Activated T-helper 2 cell treated with anti-CD3 and anti-CD28 coated beads, Interferon-gamma antibody, Interleukin-2, Interleukin-4, amounts not matched to agents 10 μg/mL and 5 μg/mL and 100 μg/mL, durations not matched to agents 14 hours and 24 hours and 36 hours (primary cell): ENCODE data around the gene SPOUT1. TPM values are rescaled to one million over a fixed set of nuclear protein-coding genes. Genes with fewer than 3 reads are reported as not detected.
"Not testable (repeated sequence)": the region's sequence is repeated elsewhere in the genome, so short reads cannot be mapped to it uniquely, and the experiment has no call there.

Experiments used
- DNase-seq: peaks from one replicate; pipeline ENCODE4 v3.0.0; 2021; ENCODE audit warnings: low spot score
- H3K27ac Mint-ChIP-seq: one replicate; pipeline ENCODE4 v1.8.0; 2021; ENCODE audit warnings: mixed read lengths
- H3K27me3 Mint-ChIP-seq: one replicate; pipeline ENCODE4 v1.8.0; 2021; ENCODE audit warnings: low read depth, mixed read lengths
- H3K36me3 Mint-ChIP-seq: one replicate; pipeline ENCODE4 v1.8.0; 2021; ENCODE audit warnings: low read depth, mixed read lengths
- H3K4me1 Mint-ChIP-seq: one replicate; pipeline ENCODE4 v1.8.0; 2021; ENCODE audit warnings: low read depth, mixed read lengths
- H3K4me3 Mint-ChIP-seq: one replicate; pipeline ENCODE4 v1.8.0; 2021; ENCODE audit warnings: low read depth, mild to moderate bottlenecking, moderate library complexity, mixed read lengths
- H3K9me3 Mint-ChIP-seq: one replicate; pipeline ENCODE4 v1.8.0; 2021; ENCODE audit warnings: mixed read lengths
- intact Hi-C: fragments of 100-400 bp; cut with micrococcal nuclease; formaldehyde crosslinking; loops from one replicate; pipeline ENCODE4 v1.15.1; 2023
- total RNA-seq: library from RNA; stranded (reverse); gene quantifications from 2 replicates; pipeline ENCODE4 v1.2.3, GENCODE V29; 2022

SPOUT1 gene
- total RNA-seq, 1 donor from 2014 or later = 127 TPM

DNA sequence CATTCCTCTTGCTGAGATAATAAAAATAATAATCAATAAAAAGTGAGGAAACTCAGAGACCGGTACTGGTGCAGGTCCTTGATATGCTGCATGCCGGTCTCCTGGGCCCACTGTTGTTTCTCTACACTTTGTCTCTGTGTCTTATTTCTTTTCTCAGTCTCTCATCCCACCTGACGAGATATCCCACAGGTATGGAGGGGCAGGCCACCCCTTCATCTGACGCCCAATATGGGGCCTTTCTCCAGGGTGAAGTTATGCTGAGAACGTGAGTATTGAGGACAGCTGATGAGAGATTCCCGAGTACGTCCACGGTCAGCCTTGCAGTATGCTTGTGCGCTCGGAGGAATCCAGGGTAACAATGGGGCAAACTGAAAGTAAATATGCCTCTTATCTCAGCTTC lies 21.4 kb upstream of the SPOUT1 start:
- DNase-seq, H3K27me3 Mint-ChIP-seq, H3K27ac Mint-ChIP-seq, H3K4me1 Mint-ChIP-seq, H3K4me3 Mint-ChIP-seq, intact Hi-C loops: not testable (repeated sequence)
- Mint-ChIP-seq H3K9me3 (peaks cover 26% of the 10 kb centered on the region), H3K36me3 (peaks cover 26% of the 10 kb centered on the region)

DNA sequence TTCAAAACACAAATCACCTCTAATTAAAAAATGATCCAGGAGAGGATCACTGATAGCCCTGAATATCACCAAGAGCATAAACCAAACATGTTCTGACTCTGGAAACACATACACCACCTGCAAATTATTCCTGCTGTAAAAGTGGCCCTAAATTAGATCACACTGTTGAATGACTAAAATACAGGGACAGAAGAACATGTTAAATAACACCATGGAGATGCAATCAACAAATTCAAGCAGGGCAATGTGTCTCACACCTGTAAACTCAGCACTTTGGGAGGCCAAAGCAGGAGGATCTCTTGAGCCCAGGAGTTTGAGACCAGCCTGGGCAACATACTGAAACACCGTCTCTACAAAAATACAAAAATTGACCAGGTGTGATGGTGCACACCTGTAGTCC lies 18.2 kb upstream of the SPOUT1 start:
- Mint-ChIP-seq H3K27ac (no peak overlapping the region), H3K27me3 (no peaks in the 10 kb centered on the region), H3K4me3 (no peak overlapping the region), H3K9me3 (peaks cover 26% of the 10 kb centered on the region), H3K4me1 (no peaks in the 10 kb centered on the region), H3K36me3 (peaks cover 26% of the 10 kb centered on the region)
- intact Hi-C loops = no loop called here
- DNase-seq = no peak

DNA sequence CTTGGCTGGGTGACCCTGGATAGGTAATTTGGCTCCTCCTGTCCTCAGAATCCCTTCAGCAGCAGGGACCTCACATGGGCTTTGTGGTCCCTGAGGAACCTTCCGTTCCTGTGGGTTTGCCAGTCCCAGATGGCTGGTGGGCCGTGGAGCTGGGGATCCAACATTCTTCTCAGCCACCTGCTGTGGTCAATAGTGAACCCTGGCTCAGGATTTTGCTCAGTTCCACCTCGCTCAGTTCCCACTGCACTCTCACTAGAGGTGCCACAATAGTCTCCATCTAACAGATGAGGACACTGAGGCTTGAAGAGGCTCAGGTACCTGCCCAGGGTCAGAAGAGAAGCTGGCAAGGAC lies 17.1 kb upstream of the SPOUT1 start:
- H3K4me3 Mint-ChIP-seq = no peak overlapping the region
- no peak for DNase-seq
- intact Hi-C loops = no loop called here
- H3K9me3 Mint-ChIP-seq = peaks cover 26% of the 10 kb centered on the region
- peaks cover 26% of the 10 kb centered on the region for H3K36me3 Mint-ChIP-seq
- H3K27ac Mint-ChIP-seq = no peak overlapping the region
- H3K27me3 Mint-ChIP-seq = no peaks in the 10 kb centered on the region
- H3K4me1 Mint-ChIP-seq = no peaks in the 10 kb centered on the region

DNA sequence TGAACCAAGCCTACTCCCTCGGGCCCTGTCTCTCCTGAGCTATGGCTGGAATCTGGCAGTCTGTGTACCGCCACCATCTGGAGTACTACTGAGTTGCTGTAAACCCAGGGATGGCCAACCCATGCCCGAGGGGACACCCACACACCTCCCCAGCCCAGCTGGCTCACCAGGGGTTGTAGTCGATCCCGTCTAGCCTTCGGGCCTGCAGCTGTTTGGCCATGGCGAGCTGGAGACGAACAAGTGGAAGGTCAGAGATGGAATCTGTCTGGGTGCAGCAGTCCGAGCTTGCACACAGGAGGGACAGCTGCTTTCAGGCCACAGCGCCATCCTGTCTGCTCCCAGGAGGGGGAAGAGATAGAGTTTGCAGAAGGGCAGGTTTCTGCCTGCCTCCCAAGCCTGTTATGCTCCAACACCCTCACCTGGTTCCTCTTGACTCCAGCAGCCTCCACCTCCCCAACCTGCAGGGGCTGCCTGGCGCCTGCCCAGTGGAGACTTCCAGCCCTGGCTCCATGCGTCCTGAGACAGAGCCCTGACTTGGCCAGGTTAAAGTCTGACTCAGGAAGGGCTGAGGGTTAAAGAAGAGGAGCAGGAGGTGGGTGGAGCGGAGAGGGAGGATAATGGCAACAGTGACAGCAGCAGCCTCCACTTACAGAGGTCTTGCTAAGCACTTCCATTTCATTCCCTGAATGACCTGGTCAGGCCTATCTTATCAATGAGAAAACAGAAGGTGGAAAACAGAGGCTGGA lies 15.8 kb upstream of the SPOUT1 start:
- Mint-ChIP-seq H3K27ac (no peak overlapping the region), H3K9me3 (peaks cover 13% of the 10 kb centered on the region), H3K36me3 (peaks cover 14% of the 10 kb centered on the region), H3K4me3 (no peak overlapping the region), H3K4me1 (no peaks in the 10 kb centered on the region), H3K27me3 (no peaks in the 10 kb centered on the region)
- DNase-seq = no peak
- intact Hi-C loops = no loop called here

DNA sequence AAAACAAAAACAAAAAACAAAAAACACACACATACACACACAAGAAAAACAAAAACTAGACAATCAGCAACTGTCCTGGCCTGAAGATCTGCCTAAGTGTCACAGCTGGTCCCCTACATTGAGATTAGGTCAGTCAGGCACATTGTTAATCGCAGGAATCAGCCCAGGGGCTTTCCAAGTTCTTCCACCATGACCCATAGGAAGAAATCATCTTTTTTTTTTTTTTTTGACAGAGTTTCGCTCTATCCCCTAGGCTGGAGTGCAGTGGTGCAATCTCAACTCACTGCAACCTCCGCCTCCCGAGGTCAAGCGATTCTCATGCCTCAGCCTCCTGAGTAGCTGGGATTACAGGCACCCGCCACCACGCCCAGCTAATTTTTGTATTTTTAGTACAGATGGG lies 13.6 kb upstream of the SPOUT1 start:
- H3K27ac Mint-ChIP-seq, H3K4me1 Mint-ChIP-seq, DNase-seq, H3K27me3 Mint-ChIP-seq, H3K9me3 Mint-ChIP-seq, H3K36me3 Mint-ChIP-seq, intact Hi-C loops, H3K4me3 Mint-ChIP-seq: not testable (repeated sequence)

DNA sequence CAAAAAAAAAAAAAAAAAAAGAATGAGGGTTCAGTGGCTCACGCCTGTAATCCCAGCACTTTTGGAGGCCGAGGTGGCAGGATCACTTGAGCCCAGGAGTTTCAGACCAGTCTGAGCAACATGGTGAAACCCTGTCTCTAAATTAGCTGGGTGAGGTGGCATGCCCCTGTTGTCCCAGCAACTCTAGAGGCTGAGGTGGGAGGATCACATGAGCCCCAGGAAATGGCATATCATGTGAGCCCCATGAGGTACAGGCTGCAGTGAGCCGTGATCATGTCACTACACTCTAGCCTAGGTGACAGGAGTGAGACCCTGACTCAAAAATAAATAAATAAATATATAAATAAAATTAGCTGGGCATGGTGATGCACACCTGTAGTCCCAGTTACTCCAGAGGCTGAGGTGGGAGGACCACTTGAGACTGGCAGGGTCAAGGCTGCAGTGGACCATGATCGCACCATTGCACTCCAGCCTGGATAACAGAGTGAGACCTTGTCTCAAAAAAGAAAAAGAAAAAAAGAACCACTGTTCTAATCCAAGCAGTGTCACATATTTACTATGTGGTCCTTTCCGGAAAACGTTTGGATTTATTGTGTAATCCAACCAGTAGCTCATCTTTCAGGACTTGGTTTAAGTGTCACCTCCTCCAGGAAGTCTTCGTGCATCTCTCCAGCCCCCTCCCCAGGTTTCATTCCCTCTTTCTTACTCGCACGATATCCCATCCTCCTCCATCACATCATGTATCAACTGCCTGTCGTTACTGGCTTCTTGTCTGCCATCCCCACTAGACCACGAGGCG lies 12.3 kb upstream of the SPOUT1 start:
- Mint-ChIP-seq H3K27me3 (no peaks in the 10 kb centered on the region), H3K27ac (no peak overlapping the region), H3K4me1 (no peaks in the 10 kb centered on the region), H3K9me3 (no peaks in the 10 kb centered on the region), H3K4me3 (no peak overlapping the region), H3K36me3 (peaks cover 4% of the 10 kb centered on the region)
- intact Hi-C loops = no loop called here
- no peak for DNase-seq

DNA sequence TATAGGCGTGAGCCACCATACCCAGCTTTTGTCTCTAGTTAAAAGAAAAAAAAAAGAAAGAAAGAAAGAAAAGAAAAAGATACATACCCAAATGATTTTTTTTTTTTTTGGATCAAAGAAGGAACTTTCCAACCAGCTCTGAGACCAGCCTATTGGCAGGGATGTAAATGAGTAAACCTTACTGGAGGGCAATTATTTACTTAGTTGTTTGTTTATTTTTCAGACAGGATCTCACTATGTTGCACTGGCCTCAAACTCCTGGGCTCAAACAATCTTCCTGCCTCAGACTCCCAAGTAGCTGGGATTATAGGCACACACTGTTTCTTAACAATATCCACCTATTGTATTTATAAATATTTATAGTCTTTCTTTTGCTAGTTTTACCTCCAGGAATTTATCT lies 10.9 kb upstream of the SPOUT1 start:
- intact Hi-C loops = no loop called here
- Mint-ChIP-seq H3K27ac (no peak overlapping the region), H3K4me3 (no peak overlapping the region), H3K36me3 (peaks cover 4% of the 10 kb centered on the region), H3K4me1 (no peaks in the 10 kb centered on the region), H3K27me3 (no peaks in the 10 kb centered on the region), H3K9me3 (no peaks in the 10 kb centered on the region)
- no peak for DNase-seq

DNA sequence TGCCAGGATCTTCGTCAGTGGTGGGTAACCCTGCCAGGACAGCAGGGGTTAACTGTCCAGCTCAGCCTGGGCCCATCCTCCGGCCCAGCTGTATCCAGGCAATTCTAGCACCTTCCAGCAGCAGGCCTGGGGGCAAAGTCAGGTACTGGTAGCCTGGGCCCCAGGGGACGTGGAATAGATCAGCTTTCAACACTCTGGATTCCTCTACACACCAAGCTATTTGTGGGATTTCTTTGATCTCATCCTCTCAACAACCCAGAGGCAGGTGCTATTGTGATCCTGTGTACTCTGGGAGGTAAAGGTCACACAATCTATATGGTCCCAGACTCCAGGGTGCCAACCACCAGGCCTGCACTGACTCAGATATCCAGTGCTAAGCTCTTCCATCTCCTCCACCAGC lies 8.7 kb upstream of the SPOUT1 start:
- intact Hi-C loops = no loop called here
- peaks cover 4% of the 10 kb centered on the region for H3K36me3 Mint-ChIP-seq
- H3K9me3 Mint-ChIP-seq = no peaks in the 10 kb centered on the region
- H3K4me3 Mint-ChIP-seq = no peak overlapping the region
- no peak overlapping the region for H3K27ac Mint-ChIP-seq
- DNase-seq = no peak
- H3K27me3 Mint-ChIP-seq = no peaks in the 10 kb centered on the region
- H3K4me1 Mint-ChIP-seq = no peaks in the 10 kb centered on the region

DNA sequence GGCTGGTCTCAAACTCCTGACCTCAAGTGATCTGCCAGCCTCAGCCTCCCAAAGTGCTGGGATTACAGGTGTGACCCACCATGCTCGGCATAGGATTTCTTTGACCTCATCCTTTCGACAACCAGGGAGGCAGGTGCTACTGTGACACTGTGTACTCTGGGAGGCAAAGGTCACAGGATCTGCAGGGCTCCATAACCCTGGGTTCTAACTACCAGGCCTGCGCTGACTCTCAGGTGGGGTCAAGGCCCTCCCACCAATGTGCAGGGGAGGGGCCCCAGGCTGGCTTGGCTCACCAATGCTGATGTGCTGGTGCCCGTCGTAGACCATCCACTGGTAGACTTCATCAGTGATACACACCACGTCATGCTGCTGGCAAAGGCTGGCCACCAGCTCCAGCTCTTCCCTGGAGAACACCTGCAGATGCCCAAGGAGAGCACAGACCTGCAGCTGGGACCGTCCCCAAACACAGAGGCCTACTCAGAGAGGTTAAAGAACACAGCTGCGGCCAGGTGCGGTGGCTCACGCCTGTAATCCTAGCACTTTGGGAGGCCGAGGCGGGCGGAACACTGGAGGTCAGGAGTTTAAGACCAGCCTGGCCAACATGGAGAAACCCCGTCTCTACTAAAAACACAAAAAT lies 7.0 kb upstream of the SPOUT1 start:
- Mint-ChIP-seq H3K4me1 (no peaks in the 10 kb centered on the region), H3K36me3 (peaks cover 9% of the 10 kb centered on the region)

DNA sequence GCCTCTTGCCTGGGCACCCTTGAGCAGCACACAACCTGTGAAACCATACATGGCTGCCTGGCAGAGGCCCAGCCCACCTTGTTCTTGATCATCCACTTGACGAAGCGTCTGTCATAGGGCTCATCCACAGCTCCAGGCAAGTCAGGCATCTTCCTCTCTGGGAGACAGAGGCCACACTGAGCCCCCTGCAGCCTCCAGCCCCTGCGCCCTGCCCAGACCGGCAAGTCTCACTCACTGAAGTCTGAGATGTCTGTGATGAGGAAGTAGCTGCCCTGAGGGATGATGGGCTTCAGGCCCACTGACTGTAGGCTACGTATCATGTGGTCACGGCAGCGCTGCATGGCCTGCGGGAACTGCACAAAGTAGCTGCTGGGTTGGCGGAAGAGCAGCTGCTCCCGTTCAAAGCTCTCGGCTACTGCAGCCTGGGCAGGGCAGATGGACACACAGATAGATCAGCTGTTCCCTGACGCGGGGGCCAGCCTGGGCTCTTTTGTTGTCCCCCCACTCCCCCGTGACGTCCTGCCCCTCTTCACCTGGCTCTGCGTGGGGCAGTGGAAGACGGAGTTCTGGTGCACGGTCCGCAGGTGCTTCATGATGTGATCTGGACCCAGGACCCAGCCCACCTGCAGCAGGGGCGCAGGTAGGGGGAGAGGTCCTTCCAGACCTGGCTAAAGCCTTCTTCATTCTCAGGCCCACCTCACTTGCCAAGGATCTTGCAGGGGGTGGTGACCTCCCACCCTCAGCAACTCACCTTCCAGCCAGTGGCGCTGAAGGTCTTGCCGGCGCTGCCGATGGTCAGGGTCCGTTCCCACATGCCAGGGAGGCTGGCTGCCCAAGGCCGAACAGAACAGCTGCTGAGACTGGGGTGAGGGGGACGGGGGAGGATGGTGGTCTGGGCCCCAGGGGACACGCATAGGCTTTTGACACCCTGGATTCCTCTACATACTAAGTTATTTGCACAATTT lies 5.9 kb upstream of the SPOUT1 start:
- no peak for DNase-seq
- H3K27me3 Mint-ChIP-seq = no peaks in the 10 kb centered on the region
- no peaks in the 10 kb centered on the region for H3K9me3 Mint-ChIP-seq
- H3K36me3 Mint-ChIP-seq = peaks cover 9% of the 10 kb centered on the region
- no peak overlapping the region for H3K27ac Mint-ChIP-seq
- no peak overlapping the region for H3K4me3 Mint-ChIP-seq
- H3K4me1 Mint-ChIP-seq = no peaks in the 10 kb centered on the region
- intact Hi-C loops = no loop called here

More for the DNA sequence above, 7.0 kb upstream of the SPOUT1 start:
- Mint-ChIP-seq H3K4me3 (no peak overlapping the region), H3K27ac (no peak overlapping the region), H3K27me3 (no peaks in the 10 kb centered on the region), H3K9me3 (no peaks in the 10 kb centered on the region)
- intact Hi-C loops = no loop called here
- DNase-seq = no peak

DNA sequence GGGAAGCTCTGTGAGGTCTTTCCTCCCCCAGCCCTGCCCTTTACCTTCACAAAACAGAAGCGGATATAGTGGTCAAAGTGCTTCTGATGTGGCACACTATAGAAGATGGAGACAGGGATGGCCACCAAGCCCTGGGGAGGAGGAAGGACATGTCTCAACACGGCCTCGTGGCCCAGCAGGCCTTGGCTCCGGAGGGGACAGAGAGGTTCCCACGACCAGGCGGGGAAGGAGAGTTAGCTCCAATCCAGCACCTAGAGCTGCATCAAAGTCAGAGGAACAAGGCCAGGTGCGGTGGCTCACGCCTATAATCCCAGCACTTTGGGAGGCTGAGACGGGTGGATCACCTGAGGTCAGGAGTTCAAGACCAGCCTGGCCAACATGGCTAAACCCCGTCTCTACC lies 4.1 kb upstream of the SPOUT1 start:
- Mint-ChIP-seq H3K4me3 (no peak overlapping the region), H3K27me3 (no peaks in the 10 kb centered on the region), H3K9me3 (no peaks in the 10 kb centered on the region), H3K4me1 (peaks cover 8% of the 10 kb centered on the region), H3K36me3 (peaks cover 17% of the 10 kb centered on the region), H3K27ac (no peak overlapping the region)
- intact Hi-C loops = no loop called here
- DNase-seq = no peak

DNA sequence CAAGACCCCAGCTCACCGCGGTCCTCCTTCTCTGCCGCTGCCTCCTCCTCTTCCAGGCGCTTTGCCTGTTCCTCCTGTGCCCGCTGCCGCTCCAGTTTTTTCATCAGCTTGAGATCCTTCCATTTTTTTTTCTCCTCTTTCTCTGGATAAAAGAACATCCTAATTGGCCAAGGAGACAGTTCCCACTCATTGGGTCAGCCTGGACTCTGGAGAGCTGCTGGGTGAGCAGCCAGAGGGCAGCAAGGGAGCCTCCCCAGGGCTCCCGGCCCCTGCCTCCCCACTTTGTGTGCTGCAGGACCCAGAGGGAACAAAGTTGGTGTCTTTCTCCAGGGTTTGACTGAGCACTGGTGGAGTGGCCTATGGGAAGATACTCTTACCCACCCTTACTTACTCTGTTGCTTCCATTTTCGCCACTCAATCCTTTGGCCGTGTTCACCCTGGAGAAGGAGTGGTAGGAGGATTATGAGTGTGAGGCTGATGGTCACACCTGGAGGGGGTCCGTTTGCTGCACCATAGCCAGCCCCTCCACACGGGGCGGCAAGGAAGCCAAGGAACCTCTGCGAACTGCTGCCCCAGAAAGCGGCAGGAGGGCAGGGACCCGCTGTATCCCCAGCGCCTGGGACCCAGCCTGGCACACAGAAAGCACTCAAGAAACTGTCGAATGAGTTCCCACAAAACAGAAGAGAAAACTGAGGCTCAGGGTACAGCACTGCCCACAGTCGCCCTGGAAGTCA lies 708 bp downstream of the SPOUT1 start:
- Mint-ChIP-seq H3K4me3 (peak overlapping the region; percentile 98), H3K9me3 (no peaks in the 10 kb centered on the region), H3K27ac (peak overlapping the region; percentile 89), H3K36me3 (peaks cover 57% of the 10 kb centered on the region), H3K4me1 (peaks cover 16% of the 10 kb centered on the region), H3K27me3 (no peaks in the 10 kb centered on the region)
- intact Hi-C loops = loop anchor here (5.0 kb wide), 1 partner anchor 57 kb away; the partner anchor contains the start of gene ZER1
- DNase-seq = no peak
